ENCODE data around the gene CCND2.

GRCh38 chr12:4256043-4256826 is 17.3 kb upstream of the CCND2 start:
- no peak for TF ChIP-seq CTCF (IDR thresholded peaks at IDR 0.05)
- TF ChIP-seq POLR2AphosphoS5 (IDR thresholded peaks at IDR 0.05) = no peak
- no peak for TF ChIP-seq POLR2A (IDR thresholded peaks at IDR 0.05)

All from breast epithelium (tissue), 3 donors.